Immature natural killer cell (primary cell): Measurements from ENCODE around the gene KRTAP10-3. TPM values are rescaled to one million over a fixed set of nuclear protein-coding genes. Genes with fewer than 3 reads are reported as not detected.
"Not testable (repeated sequence)": the region's sequence is repeated elsewhere in the genome, so short reads cannot be mapped to it uniquely, and the experiment has no call there.

Experiments used
- DNase-seq, 3 donors: peaks; one replicate each; pipeline ENCODE4 v3.0.0; 2022; ENCODE audit warnings: mixed read lengths in 1 of 3
- H3K27ac Mint-ChIP-seq, 6 donors: one replicate each; pipeline ENCODE4 v1.8.0; 2020; ENCODE audit warnings: mixed read lengths in 6 of 6, mild to moderate bottlenecking in 5 of 6, inconsistent platforms in 4 of 6, moderate library complexity in 3 of 6
- H3K27me3 Mint-ChIP-seq, 3 donors: one replicate each; pipeline ENCODE4 v1.8.0; 2020 to 2021; ENCODE audit warnings: low read depth in 3 of 3, mild to moderate bottlenecking in 3 of 3, mixed read lengths in 3 of 3, moderate library complexity in 3 of 3, inconsistent platforms in 1 of 3
- H3K36me3 Mint-ChIP-seq, 3 donors: one replicate each; pipeline ENCODE4 v1.8.0; 2020; ENCODE audit warnings: mixed read lengths in 3 of 3, inconsistent platforms in 2 of 3, mild to moderate bottlenecking in 2 of 3
- H3K4me1 Mint-ChIP-seq, 2 donors: one replicate each; pipeline ENCODE4 v1.8.0; 2020; ENCODE audit warnings: inconsistent platforms in 2 of 2, mild to moderate bottlenecking in 2 of 2, mixed read lengths in 2 of 2, moderate library complexity in 1 of 2
- H3K4me3 Mint-ChIP-seq, 5 donors: one replicate each; pipeline ENCODE4 v1.8.0; 2020; ENCODE audit warnings: mild to moderate bottlenecking in 5 of 5, mixed read lengths in 5 of 5, inconsistent platforms in 3 of 5, moderate library complexity in 3 of 5
- H3K9me3 Mint-ChIP-seq, 6 donors: one replicate each; pipeline ENCODE4 v1.8.0; 2020; ENCODE audit warnings: mild to moderate bottlenecking in 6 of 6, mixed read lengths in 6 of 6, inconsistent platforms in 4 of 6, moderate library complexity in 3 of 6
- polyA plus RNA-seq, 3 donors: library from polyadenylated mRNA; unstranded; fragments of 300-500 nt; fragmentation: Illumina TruSeq; gene quantifications; one replicate each; pipeline ENCODE4 v1.2.3, GENCODE V29; 2021

Gene KRTAP10-3
- polyA plus RNA-seq, 3 donors from 2014 or later = not detected

DNA sequence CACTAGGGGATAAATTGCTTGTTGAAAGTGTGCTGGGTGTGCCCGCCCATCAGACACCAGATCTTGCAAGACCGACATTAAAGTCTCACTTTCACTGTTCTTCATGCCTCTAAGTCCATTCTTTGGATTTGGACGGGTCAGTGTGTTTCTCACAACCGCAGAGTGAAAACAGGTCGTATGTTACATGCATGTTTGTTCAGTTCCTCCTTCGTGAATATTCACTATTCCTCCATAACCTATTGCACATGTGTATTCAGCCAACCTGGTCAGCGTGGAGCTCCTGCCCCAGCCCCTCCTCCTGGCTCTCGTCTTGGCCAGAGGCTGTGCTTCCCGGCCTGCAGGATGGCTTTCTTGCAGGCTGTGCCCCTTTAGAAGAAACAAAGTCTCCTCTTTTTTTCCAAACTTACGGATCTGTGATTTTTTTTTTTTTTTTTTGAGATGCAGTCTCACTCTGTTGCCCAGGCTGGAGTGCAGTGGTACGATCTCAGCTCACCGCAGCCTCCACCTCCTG lies 35.9 kb upstream of the KRTAP10-3 start:
- DNase-seq = no peak
- Mint-ChIP-seq H3K9me3 (peaks cover 0 to 7% (median under 1%) of the 10 kb centered on the region in 6 donors), H3K4me1 (no peaks in the 10 kb centered on the region), H3K27ac (no peak overlapping the region), H3K4me3 (no peak overlapping the region), H3K27me3 (peaks cover 0 to 4% (median 3%) of the 10 kb centered on the region in 3 donors), H3K36me3 (peaks cover 0 to 6% (median 0%) of the 10 kb centered on the region in 3 donors)

- Mint-ChIP-seq H3K27ac (no peak overlapping the region), H3K36me3 (peaks cover 0 to 6% (median 0%) of the 10 kb centered on the region in 3 donors), H3K27me3 (peaks cover 0 to 5% (median 2%) of the 10 kb centered on the region in 3 donors), H3K4me1 (no peaks in the 10 kb centered on the region), H3K4me3 (no peak overlapping the region), H3K9me3 (peaks cover 0 to 5% (median under 1%) of the 10 kb centered on the region in 6 donors)
- no peak for DNase-seq
These were observed 35.2 kb upstream of the KRTAP10-3 start for GRCh38 chr21:44593598-44594405.

- H3K4me3 Mint-ChIP-seq = no peak within 1 kb of the TSS
- H3K27ac Mint-ChIP-seq = no peak within 1 kb of the TSS
- H3K9me3 Mint-ChIP-seq = no peaks in the 10 kb centered on the region
- H3K4me1 Mint-ChIP-seq = no peaks in the 10 kb centered on the region
- DNase-seq = no peak
- no peaks in the 10 kb centered on the region for H3K36me3 Mint-ChIP-seq
- H3K27me3 Mint-ChIP-seq = peaks cover 0 to 5% (median 0%) of the 10 kb centered on the region in 3 donors
These were observed 34.1 kb upstream of the KRTAP10-3 start, which contains the start of gene KRTAP10-6 for GRCh38 chr21:44592446-44593311. Gene KRTAP10-6 (minus strand): TSS chr21:44592505. CDS start chr21:44592484, 21 bp downstream.

GRCh38 chr21:44591801-44592130 lies 33.2 kb upstream of the KRTAP10-3 start:
- H3K27me3 Mint-ChIP-seq, H3K4me3 Mint-ChIP-seq, H3K36me3 Mint-ChIP-seq, H3K9me3 Mint-ChIP-seq, H3K27ac Mint-ChIP-seq, DNase-seq, H3K4me1 Mint-ChIP-seq: not testable (repeated sequence)

DNA sequence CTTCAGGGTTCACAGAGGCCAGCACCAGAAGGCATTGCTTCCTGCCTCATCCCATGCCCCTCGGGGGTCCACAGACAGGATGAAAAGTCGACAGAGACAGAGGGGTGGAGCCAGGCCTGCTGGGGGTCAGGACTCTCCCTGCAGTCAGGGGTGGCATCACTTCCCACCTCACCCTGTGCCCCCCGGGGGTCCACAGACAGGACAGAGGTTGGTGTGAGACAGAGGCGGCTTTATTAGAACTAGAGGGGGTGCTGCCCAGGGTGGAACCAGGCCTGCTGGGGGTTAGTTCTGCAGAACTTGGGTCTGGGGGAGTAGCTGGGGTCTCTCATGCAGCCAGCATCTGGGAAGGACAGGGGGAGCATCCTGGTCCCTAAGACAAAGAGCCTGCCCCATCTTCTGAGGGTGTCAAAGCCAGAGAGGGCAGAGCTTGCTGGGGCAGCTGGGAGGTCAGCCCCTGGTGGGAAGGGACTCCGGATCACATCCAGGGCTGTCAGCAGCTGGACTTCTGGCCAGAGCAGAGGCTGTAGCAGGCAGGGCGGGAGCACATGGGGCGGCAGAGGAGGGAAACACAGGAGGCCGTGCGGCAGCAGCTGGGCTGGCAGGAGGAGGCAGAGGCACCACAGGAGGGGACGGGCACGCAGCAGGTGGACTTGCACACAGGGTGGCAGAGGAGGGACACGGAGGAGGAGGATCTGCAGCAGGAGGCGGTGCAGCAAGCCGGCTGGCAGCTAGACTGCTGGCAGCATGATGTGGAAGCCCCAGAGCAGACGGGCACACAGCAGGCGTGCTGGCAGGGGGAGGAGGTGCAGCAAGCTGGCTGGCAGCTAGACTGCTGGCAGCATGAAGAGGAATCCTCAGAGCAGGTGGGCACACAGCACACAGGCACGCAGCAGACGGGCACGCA lies 32.6 kb upstream of the KRTAP10-3 start:
- not testable (repeated sequence) for H3K4me3 Mint-ChIP-seq, H3K9me3 Mint-ChIP-seq, H3K4me1 Mint-ChIP-seq, H3K36me3 Mint-ChIP-seq, DNase-seq, H3K27ac Mint-ChIP-seq, H3K27me3 Mint-ChIP-seq

DNA sequence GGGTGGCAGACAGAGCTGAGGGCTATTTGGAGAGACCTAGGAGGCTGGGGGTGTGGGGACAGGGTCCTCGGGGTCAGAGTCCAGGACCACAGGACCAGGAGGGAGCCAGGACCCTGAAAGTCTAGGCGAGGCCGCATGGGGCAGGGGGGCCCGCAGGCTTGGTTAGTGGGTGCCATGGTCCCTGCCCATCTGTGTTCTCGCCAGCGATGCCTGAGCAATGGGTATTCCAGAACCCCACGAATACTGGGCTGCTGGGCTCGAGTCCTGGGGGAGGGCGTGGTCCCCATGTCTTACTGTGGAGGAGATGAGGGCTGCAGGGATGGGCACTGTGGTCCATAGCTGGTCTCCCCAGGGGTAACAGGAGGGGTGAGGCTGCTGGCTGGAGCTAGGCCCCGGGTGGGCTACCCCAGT lies 31.7 kb upstream of the KRTAP10-3 start:
- Mint-ChIP-seq H3K36me3 (no peaks in the 10 kb centered on the region), H3K4me3 (no peak overlapping the region), H3K9me3 (no peaks in the 10 kb centered on the region), H3K4me1 (no peaks in the 10 kb centered on the region), H3K27me3 (peaks cover 2 to 14% (median 12%) of the 10 kb centered on the region in 3 donors), H3K27ac (no peak overlapping the region)
- no peak for DNase-seq

- no peaks in the 10 kb centered on the region for H3K4me1 Mint-ChIP-seq
- DNase-seq = no peak
- no peaks in the 10 kb centered on the region for H3K9me3 Mint-ChIP-seq
- H3K27ac Mint-ChIP-seq = no peak overlapping the region
- H3K27me3 Mint-ChIP-seq = peaks cover 2 to 15% (median 14%) of the 10 kb centered on the region in 3 donors
- H3K4me3 Mint-ChIP-seq = no peak overlapping the region
- no peaks in the 10 kb centered on the region for H3K36me3 Mint-ChIP-seq
These were observed 31.2 kb upstream of the KRTAP10-3 start for GRCh38 chr21:44589586-44590305.

- Mint-ChIP-seq H3K27ac (no peak overlapping the region), H3K4me1 (no peaks in the 10 kb centered on the region), H3K4me3 (no peak overlapping the region), H3K27me3 (peaks cover 2 to 15% (median 14%) of the 10 kb centered on the region in 3 donors), H3K36me3 (no peaks in the 10 kb centered on the region), H3K9me3 (peaks cover 0 to 1% (median 0%) of the 10 kb centered on the region in 6 donors)
- DNase-seq = no peak
These were observed 30.5 kb upstream of the KRTAP10-3 start for GRCh38 chr21:44589094-44589493.

- peaks cover 4 to 17% (median 10%) of the 10 kb centered on the region in 6 donors for H3K9me3 Mint-ChIP-seq
- H3K4me3 Mint-ChIP-seq = no peak overlapping the region
- DNase-seq = no peak
- no peaks in the 10 kb centered on the region for H3K36me3 Mint-ChIP-seq
- H3K4me1 Mint-ChIP-seq = no peaks in the 10 kb centered on the region
- H3K27ac Mint-ChIP-seq = no peak overlapping the region
- H3K27me3 Mint-ChIP-seq = peaks cover 4 to 26% (median 16%) of the 10 kb centered on the region in 3 donors
These were observed 27.3 kb upstream of the KRTAP10-3 start for GRCh38 chr21:44585892-44586291.

DNA sequence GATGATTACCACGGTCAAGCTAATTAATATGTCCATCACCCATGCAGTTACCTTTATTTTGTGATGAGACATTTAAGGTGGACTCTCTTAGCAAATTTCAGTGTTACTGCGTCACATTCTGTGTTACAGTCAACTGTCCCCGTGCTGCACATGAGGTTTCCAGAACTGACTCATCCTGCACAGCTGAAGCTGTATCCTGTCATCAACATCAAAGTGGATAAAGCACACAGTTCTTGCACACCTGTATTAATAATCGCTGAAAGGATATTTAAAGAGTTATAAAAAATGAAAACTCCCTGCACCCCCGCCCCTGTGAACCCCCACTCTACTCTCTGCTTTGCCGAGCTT lies 25.2 kb upstream of the KRTAP10-3 start:
- H3K4me3 Mint-ChIP-seq = no peak overlapping the region

DNA sequence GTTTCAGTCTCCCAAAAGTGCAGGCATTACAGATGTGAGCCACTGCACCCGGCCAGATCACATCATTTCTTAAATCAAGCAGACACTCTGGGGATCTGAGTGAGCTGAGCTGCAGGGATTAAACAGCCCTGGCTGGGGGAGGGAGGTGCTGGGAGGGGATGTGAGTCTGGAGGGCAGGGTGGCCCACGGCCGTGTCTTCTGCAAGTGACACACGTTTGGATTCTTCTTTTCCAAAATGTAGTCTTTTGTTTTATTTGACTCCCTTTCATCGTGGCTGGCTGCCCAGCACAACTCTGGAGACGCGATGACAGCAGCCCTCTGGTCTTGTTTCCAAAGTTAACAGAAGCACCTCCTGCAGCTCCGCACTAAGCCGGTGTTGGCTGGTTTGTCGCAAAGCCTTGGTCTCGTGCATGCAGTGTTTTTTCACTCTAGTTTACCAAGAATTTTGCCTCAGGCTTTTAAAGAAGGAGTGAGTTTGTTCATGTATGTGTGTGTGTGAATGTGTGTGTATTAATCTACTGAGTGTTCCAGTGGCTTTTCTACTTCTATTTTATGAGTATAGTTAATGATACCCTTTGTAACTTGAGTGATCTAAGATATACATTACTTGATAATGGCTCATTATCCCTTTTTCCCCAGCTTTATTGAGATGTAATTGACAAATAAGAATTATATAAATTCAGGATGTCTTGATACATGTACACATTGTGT lies 24.6 kb upstream of the KRTAP10-3 start:
- Mint-ChIP-seq H3K36me3 (peaks cover 0 to under 1% (median 0%) of the 10 kb centered on the region in 3 donors), H3K27me3 (peaks cover 4 to 28% (median 18%) of the 10 kb centered on the region in 3 donors), H3K9me3 (peaks cover 6 to 19% (median 14%) of the 10 kb centered on the region in 6 donors), H3K4me1 (no peaks in the 10 kb centered on the region), H3K4me3 (no peak overlapping the region), H3K27ac (no peak overlapping the region)
- DNase-seq = no peak

More for the DNA sequence above, 25.2 kb upstream of the KRTAP10-3 start:
- peaks cover 4 to 28% (median 18%) of the 10 kb centered on the region in 3 donors for H3K27me3 Mint-ChIP-seq
- no peaks in the 10 kb centered on the region for H3K36me3 Mint-ChIP-seq
- H3K4me1 Mint-ChIP-seq = no peaks in the 10 kb centered on the region
- H3K9me3 Mint-ChIP-seq = peaks cover 6 to 19% (median 14%) of the 10 kb centered on the region in 6 donors
- no peak overlapping the region for H3K27ac Mint-ChIP-seq
- DNase-seq = no peak

DNA sequence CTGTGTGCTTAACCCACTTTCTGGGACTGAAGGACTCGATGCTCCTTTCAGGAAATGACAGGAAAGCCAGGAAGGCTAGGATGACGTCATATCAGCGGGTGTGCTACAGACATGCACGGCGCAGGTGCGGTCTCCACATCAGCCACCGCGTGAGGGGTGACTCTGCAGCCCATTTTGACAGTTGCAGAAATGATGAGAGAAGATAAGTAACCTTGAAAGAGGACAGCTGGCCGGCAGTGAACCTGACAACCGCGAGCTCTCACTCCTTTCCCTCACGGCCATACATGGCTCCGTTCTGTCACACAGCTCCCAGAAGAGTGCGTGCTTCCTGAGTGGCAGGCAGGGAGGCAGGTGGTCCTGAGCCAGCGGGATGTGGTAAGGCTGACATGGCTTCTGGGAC lies 23.5 kb upstream of the KRTAP10-3 start:
- Mint-ChIP-seq H3K4me1 (no peaks in the 10 kb centered on the region), H3K36me3 (peaks cover 0 to 6% (median 3%) of the 10 kb centered on the region in 3 donors), H3K27me3 (peaks cover 4 to 27% (median 12%) of the 10 kb centered on the region in 3 donors), H3K9me3 (peaks cover 6 to 19% (median 17%) of the 10 kb centered on the region in 6 donors), H3K27ac (no peak overlapping the region), H3K4me3 (no peak overlapping the region)
- no peak for DNase-seq
